AG04450 (cell line): Measurements from ENCODE around the gene POLR2E. TPM values are rescaled to one million over a fixed set of nuclear protein-coding genes. Genes with fewer than 3 reads are reported as not detected.

Experiments used
- CTCF ChIA-PET: fragments of 300-600, 350-600 bp; formaldehyde crosslinking; extraction: SDS; loops from one replicate; lab custom pipeline; 2022; ENCODE audit warnings: antibody characterized with exemption, inconsistent platforms; lab: Charles Lee
- POLR2A ChIA-PET: fragments of 350-600 bp; formaldehyde crosslinking; extraction: SDS; loops from one replicate; lab custom pipeline; 2021; ENCODE audit warnings: antibody characterized with exemption, inconsistent platforms; lab: Yijun Ruan, JAX
- DNase-seq: peaks from one replicate; pipeline ENCODE4 v3.0.0-alpha.2; 2011; ENCODE audit warnings: low read depth, low spot score
- H3K27ac ChIP-seq: one replicate; pipeline ENCODE4 v1.5.1; 2012; ENCODE audit warnings: low read depth, low read length, control low read depth
- H3K27me3 ChIP-seq: one replicate; pipeline ENCODE4 v1.6.0; 2012; ENCODE audit warnings: low read length; ENCODE audit not compliant: control insufficient read depth, insufficient read depth
- H3K4me3 ChIP-seq: 2 replicates; pipeline ENCODE4 v1.5.1; 2011; ENCODE audit warnings: mild to moderate bottlenecking, low read depth, low read length, control low read depth
- H3K9me3 ChIP-seq: 2 replicates; pipeline ENCODE4 v1.5.1; 2012; ENCODE audit warnings: low read length; ENCODE audit not compliant: control insufficient read depth, insufficient read depth
- polyA plus RNA-seq: library from polyadenylated mRNA; depleted of rRNA; stranded (reverse); fragments of >200 nt; gene quantifications from 2 replicates; pipeline ENCODE4 v1.2.3, GENCODE V29; 2011
- TF ChIP-seq, protein P1 (sequence below): IDR thresholded peaks from 2 replicates; pipeline ENCODE4 v1.5.1; 2011; ENCODE audit warnings: low read depth, low read length, control low read depth, inconsistent platforms

Gene POLR2E
- polyA plus RNA-seq, 1 experiment, result 140 TPM

DNA sequence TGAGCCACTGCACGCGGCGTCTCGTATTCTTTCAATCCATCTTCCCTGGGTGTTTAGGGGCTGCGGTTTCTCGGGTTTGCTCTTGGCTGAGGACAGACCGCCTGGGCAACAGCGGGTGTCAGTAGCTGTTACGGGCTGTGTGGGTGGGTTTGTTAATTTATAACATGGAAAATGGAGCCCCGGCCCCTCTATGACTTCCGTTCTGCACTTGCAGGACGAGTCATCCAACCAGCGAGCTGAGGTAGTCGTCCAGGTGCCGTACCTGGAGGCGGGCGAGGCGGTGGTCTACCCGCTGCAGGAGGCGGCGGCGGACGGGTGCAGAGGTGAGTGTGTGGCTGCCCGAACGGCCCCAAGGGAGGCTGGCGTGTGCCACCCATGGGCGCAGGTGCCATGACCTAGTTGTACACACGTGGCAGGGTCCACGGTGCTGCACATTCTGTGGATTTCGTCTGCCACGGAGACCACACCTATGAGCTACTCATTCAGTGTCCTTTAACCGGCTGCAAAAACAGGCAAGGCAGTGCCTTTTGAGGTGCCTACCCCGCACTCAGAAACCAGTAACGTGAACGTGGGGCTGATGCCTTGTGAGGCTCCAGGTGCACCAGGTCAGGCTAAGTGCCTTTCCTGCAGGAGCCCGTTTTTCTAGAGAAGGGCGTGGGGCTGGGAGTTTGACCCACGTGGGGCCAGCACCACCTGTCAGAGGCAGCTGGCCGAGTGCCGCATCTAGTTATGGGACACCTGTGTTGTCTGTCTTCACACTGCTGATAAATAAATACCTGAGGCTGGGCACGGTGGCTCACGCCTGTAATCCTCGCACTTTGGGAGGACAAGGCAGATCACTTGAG lies 10.9 kb downstream of the POLR2E start:
- peaks cover 25% of the 10 kb centered on the region; the same call in 1 of the 2 replicates for H3K9me3 ChIP-seq
- TF ChIP-seq, protein P1, sequence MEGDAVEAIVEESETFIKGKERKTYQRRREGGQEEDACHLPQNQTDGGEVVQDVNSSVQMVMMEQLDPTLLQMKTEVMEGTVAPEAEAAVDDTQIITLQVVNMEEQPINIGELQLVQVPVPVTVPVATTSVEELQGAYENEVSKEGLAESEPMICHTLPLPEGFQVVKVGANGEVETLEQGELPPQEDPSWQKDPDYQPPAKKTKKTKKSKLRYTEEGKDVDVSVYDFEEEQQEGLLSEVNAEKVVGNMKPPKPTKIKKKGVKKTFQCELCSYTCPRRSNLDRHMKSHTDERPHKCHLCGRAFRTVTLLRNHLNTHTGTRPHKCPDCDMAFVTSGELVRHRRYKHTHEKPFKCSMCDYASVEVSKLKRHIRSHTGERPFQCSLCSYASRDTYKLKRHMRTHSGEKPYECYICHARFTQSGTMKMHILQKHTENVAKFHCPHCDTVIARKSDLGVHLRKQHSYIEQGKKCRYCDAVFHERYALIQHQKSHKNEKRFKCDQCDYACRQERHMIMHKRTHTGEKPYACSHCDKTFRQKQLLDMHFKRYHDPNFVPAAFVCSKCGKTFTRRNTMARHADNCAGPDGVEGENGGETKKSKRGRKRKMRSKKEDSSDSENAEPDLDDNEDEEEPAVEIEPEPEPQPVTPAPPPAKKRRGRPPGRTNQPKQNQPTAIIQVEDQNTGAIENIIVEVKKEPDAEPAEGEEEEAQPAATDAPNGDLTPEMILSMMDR, result no peak
- H3K27me3 ChIP-seq, result no peaks in the 10 kb centered on the region
- DNase-seq, result no peak
- POLR2A ChIA-PET, result interaction anchor here (1.1 to 3.2 kb wide), 3 partner anchors 9 to 20 kb away, joined by 3 to 10 read pairs (median 4); partner anchors contain the start of gene GPX4
- H3K27ac ChIP-seq, result no peak overlapping the region
- H3K4me3 ChIP-seq, result no peak overlapping the region
- CTCF ChIA-PET, result interaction anchor here (1.0 kb wide), 1 partner anchor 9 kb away, joined by 3 read pairs; no protein-coding TSS in a partner anchor

- CTCF ChIA-PET, result interaction anchor here (0.6 to 1.0 kb wide), 2 partner anchors 8 to 19 kb away, joined by 3 to 4 read pairs; no protein-coding TSS in a partner anchor
Measured at GRCh38 chr19:1082928-1083816, 12.0 kb downstream of the POLR2E start.

DNA sequence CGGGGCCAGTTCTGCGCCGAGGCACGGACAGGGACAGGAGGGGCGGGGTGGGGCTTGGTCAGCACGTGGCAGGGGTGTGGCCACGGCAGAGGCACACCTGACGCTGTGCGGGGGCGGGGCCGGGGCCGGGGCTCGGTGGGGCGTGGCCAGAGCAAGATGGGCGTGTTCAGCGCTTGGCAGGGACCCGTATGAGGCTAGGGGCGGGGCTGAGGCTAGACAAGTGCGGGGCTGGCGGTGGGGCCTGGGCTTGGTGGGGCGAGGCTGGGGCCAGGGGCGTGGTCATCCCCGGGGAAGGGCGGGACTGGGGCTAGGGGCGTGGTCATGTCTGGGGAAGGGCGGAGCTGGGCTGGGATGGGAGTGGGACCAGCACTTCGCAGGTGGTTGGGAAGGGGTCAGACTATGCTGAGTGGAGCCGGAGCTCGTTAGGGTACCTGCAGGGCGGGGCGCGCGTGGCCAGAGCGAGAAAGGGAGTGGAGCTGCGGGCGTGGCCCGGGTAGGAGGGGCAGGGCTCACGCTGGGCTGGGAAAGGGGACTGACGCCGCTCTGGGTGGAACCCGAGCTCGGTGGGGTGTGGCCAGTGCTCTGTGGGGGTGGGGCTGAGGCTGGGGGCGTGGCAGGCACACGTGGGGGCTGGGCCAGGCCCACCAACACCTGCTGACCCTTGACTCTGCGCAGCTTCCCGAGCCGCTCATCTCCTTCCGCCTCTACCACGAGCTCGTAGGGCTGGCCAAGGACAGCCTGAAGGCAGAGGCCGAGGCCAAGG lies 12.8 kb downstream of the POLR2E start:
- CTCF ChIA-PET, result no interaction called here
- Histone ChIP-seq H3K27ac (no peak overlapping the region), H3K27me3 (no peaks in the 10 kb centered on the region), H3K4me3 (no peak overlapping the region), H3K9me3 (peaks cover 25% of the 10 kb centered on the region; the same call in 1 of the 2 replicates)
- TF ChIP-seq, protein P1, result no peak
- DNase-seq, result no peak
- POLR2A ChIA-PET, result interaction anchor here (0.8 to 1.0 kb wide), 4 partner anchors 22 to 43 kb away, joined by 3 to 5 read pairs (median 4); partner anchors contain the start of gene ABCA7

More at GRCh38 chr19:1082928-1083816, 12.0 kb downstream of the POLR2E start:
- Histone ChIP-seq H3K27ac (no peak overlapping the region), H3K27me3 (no peaks in the 10 kb centered on the region), H3K4me3 (no peak overlapping the region), H3K9me3 (peaks cover 25% of the 10 kb centered on the region; the same call in 1 of the 2 replicates)
- DNase-seq, result no peak
- TF ChIP-seq, protein P1, result no peak
- POLR2A ChIA-PET, result interaction anchor here (0.8 to 1.0 kb wide), 4 partner anchors 21 to 44 kb away, joined by 3 to 5 read pairs (median 4); partner anchors contain the start of gene ABCA7

GRCh38 chr19:1081301-1082164 lies 13.6 kb downstream of the POLR2E start:
- DNase-seq, result no peak
- Histone ChIP-seq H3K9me3 (peaks cover 25% of the 10 kb centered on the region; the same call in 1 of the 2 replicates), H3K27ac (no peak overlapping the region), H3K4me3 (no peak overlapping the region), H3K27me3 (no peaks in the 10 kb centered on the region)
- POLR2A ChIA-PET, result interaction anchor here (0.9 to 1.3 kb wide), 4 partner anchors 21 to 188 kb away, joined by 3 to 5 read pairs (median 4); partner anchors contain the start of genes ABCA7 and CIRBP
- TF ChIP-seq, protein P1, result no peak
- CTCF ChIA-PET, result no interaction called here
